22Rv1 (cell line): Measurements from ENCODE around the gene DHRSX.
"Not testable (repeated sequence)": the region's sequence is repeated elsewhere in the genome, so short reads cannot be mapped to it uniquely, and the experiment has no call there.

Source experiments
- H3K27ac ChIP-seq: fragments of 450-650 bp; 2 replicates; pipeline ENCODE4 v1.5.1; 2017
- ZFX ChIP-seq: fragments of 450-650 bp; IDR thresholded peaks from 2 replicates; pipeline ENCODE4 v1.6.1; 2017; ENCODE audit warnings: antibody characterized with exemption, borderline replicate concordance
- TF ChIP-seq, protein P1 (sequence below): fragments of 450-650 bp; IDR thresholded peaks from 2 replicates; pipeline ENCODE4 v1.5.1; 2017; ENCODE audit warnings: mild to moderate bottlenecking

The DHRSX gene

DNA sequence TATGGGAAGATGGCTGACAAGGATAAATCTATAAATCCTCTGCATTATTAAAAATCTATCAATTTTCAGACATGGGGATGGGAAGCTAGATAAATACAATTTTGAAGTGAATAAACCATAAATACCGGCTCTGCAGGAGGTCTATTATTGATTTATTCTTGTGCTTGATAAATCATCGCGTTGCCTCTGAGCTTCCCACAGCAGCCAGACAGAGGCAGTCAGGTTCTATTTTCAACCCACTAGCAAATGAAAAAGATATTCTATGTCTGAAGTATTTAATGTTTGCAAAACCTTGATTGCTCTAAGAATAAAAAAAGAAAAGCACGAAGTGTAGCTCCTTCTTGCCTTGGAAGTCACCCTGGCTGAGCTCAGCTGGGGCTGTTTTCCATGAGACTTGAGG is 216.2 kb downstream of the DHRSX start:
- TF ChIP-seq, protein P1, sequence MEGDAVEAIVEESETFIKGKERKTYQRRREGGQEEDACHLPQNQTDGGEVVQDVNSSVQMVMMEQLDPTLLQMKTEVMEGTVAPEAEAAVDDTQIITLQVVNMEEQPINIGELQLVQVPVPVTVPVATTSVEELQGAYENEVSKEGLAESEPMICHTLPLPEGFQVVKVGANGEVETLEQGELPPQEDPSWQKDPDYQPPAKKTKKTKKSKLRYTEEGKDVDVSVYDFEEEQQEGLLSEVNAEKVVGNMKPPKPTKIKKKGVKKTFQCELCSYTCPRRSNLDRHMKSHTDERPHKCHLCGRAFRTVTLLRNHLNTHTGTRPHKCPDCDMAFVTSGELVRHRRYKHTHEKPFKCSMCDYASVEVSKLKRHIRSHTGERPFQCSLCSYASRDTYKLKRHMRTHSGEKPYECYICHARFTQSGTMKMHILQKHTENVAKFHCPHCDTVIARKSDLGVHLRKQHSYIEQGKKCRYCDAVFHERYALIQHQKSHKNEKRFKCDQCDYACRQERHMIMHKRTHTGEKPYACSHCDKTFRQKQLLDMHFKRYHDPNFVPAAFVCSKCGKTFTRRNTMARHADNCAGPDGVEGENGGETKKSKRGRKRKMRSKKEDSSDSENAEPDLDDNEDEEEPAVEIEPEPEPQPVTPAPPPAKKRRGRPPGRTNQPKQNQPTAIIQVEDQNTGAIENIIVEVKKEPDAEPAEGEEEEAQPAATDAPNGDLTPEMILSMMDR: no peak
- no peak for TF ChIP-seq ZFX
- no peak overlapping the region for H3K27ac ChIP-seq

DNA sequence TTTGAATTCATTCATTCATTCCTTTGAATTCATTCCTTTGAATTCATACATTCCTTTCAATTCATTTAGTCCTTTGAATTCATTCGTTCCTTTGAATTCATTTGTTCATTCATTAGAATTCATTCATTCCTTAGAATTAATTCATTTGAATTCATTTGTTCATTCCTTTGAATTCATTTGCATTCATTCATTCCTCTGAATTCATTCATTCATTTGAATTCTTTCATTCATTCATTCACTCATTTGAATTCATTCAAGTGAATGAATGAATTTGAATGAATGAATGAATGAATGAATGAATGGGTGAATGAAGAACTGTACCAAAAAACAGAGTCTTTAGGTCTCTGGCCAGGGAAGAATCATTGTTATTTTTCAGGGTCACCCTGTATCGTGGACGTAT is 216.6 kb downstream of the DHRSX start:
- H3K27ac ChIP-seq: no peak overlapping the region
- TF ChIP-seq, protein P1: no peak
- TF ChIP-seq ZFX: no peak

DNA sequence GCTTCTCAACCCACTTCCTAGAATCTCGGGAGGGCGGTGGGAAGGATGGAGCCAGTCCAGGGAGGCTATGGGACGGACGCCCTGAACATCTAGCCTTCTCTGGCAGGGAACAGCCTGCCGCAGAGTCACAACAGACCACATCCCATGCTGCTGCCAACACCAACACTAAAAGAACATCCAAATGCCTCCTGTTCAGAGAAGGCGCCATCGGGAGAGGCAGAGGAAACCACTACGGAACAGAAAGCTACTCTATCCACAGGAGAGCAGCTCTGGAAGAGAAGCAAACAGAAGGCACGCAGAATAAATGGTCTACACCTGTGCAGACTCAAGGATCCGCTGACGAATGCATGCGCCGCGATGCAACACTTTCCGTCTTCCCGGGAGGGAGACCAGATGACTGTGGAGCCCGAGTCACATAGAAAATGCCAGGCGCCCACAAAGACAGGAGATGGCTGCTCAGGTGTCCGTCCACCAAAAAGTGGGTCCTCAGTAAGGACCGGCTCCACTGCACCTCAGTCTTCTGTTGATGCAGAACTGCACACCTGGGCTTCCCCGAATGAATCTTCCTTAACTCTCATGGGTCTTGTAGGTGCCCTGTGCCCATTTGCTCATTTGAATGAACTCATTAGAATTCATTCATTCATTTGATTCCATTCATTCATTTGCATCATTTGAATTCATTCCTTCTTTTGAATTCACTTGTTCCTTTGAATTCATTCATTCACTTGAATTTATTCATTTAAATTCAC is 217.5 kb downstream of the DHRSX start:
- H3K27ac ChIP-seq: no peak overlapping the region
- TF ChIP-seq, protein P1: no peak
- no peak for TF ChIP-seq ZFX

GRCh38 chrX:2282490-2283090 is 218.2 kb downstream of the DHRSX start:
- TF ChIP-seq, protein P1: no peak
- no peak for TF ChIP-seq ZFX
- H3K27ac ChIP-seq: no peak overlapping the region

DNA sequence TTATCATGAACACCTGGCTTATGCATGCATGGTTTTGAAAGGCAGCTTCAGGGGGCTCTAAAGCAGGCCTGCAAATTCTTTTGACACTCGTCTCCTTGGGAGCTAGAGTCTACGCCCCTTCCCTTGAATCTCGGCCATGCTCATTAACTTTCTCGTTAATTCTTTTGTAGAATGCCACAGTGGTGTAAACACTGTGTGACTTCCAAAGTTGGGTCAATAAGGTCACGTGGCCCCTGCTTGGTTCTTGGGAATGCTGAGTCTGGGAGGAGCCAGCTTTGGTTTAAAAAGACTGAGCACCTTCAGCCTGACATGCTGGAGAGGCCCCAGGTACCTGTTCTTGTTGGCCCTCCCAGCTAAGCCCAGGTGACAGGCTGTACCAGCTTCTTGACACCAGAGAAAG is 228.4 kb downstream of the DHRSX start:
- H3K27ac ChIP-seq: no peak overlapping the region
- no peak for TF ChIP-seq ZFX
- TF ChIP-seq, protein P1: no peak

GRCh38 chrX:2271595-2271994 is 229.2 kb downstream of the DHRSX start:
- H3K27ac ChIP-seq: not testable (repeated sequence)

DNA sequence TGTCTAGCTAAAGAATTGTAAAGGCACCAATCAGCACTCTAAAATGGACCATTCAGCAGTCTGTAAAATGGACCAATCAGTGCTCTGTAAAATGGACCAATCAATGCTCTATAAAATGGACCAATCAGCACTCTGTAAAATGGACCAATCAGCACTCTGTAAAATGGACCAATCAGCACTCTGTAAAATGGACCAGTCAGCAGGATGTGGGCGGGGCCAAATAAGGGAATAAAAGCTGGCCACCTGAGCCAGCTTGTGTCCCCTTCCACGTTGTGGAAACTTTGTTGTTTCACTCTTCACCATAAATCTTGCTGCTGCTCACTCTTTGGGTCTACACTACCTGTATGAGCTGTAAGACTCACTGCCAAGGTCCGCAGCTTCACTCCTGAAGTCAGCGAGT is 230.0 kb downstream of the DHRSX start:
- H3K27ac ChIP-seq: not testable (repeated sequence)

DNA sequence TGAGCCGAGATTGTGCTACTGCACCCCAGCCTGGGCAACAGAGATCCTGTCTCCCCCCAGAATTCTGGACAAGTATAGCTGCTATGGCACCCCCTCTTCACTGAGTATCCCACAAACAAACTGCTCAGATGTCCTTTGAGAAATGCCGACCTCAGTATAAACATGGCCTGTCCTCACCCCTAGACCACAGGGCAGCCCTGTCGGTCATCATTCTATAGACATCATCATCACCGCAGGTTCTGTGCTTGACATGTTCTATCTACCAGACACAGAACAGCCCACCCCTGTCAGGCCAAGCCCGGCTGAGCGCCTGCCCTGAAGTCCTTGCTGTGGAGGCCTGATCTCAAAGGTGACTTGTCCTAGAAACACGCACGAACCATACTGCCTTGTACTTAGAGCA is 232.9 kb downstream of the DHRSX start:
- H3K27ac ChIP-seq: no peak overlapping the region

More for the DNA sequence above, 232.9 kb downstream of the DHRSX start:
- TF ChIP-seq ZFX: no peak
- TF ChIP-seq, protein P1: no peak
